IMR-90 (cell line): ENCODE data around the gene KDM4B.

ENCODE experiments used
- BHLHE40 ChIP-seq: fragments of 150-350 bp; IDR thresholded peaks from 2 replicates; pipeline ENCODE4 v1.6.1; 2016; ENCODE audit warnings: mild to moderate bottlenecking, low read depth, low read length
- CEBPB ChIP-seq: IDR thresholded peaks from 2 replicates; pipeline ENCODE4 v1.6.1; 2012; ENCODE audit warnings: low read depth, low read length, improper control_type of control experiment
- CHD1 ChIP-seq: IDR thresholded peaks from 2 replicates; pipeline ENCODE4 v1.6.1; 2012; ENCODE audit warnings: low read depth, low read length, improper control_type of control experiment
- MAFK ChIP-seq: IDR thresholded peaks from 2 replicates; pipeline ENCODE4 v1.6.1; 2012; ENCODE audit warnings: low read depth, low read length, improper control_type of control experiment
- POLR2A ChIP-seq: IDR thresholded peaks from 2 replicates; pipeline ENCODE4 v1.6.1; 2012; ENCODE audit warnings: mild to moderate bottlenecking, low read depth, low read length
- RAD21 ChIP-seq: IDR thresholded peaks from 2 replicates; pipeline ENCODE4 v1.6.1; 2012; ENCODE audit warnings: low read length, improper control_type of control experiment
- RCOR1 ChIP-seq: IDR thresholded peaks from 2 replicates; pipeline ENCODE4 v1.6.1; 2012; ENCODE audit warnings: mild to moderate bottlenecking, low read length, improper control_type of control experiment; ENCODE audit not compliant: insufficient replicate concordance
- RFX5 ChIP-seq: IDR thresholded peaks from 2 replicates; pipeline ENCODE4 v1.8.0; 2012; ENCODE audit warnings: low read depth, mild to moderate bottlenecking, low read length, moderate library complexity
- SMC3 ChIP-seq: fragments of 150-350 bp; IDR thresholded peaks from 2 replicates; pipeline ENCODE4 v1.6.1; 2016; ENCODE audit warnings: low read depth, mild to moderate bottlenecking, antibody characterized with exemption, low read length, moderate library complexity
- USF2 ChIP-seq: fragments of 150-350 bp; IDR thresholded peaks from 2 replicates; pipeline ENCODE4 v1.6.1; 2017; ENCODE audit warnings: mild to moderate bottlenecking, antibody characterized with exemption, low read length, low read depth
- TF ChIP-seq, protein P1 (sequence below): conservative IDR thresholded peaks from 2 replicates; pipeline ENCODE4 v1.5.1; 2012; ENCODE audit warnings: mild to moderate bottlenecking, low read depth, low read length, improper control_type of control experiment

DNA sequence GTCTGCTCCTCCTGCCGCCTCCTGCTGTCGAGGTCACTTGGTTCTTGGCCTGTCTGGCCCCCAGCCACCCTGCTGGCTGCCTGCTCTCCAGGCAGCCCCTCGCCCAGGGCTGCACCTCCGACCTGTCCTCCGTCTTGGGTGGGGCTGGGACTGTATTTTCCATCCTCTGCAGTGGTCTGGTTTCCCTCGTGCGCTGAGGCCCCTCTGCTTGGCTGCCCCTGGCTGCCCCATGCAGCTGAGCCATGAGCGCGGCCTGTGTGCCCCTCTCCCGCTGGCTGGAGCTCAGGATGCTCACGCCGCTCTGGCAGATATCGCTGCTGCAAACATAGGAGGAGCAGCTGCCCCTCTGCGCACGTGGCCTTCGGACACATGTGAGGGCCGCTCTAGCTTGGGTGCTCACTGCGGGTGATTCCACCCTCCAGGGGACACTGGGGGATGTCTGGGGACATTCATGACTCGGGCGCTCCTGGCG lies 45.6 kb upstream of the KDM4B start:
- TF ChIP-seq, protein P1, sequence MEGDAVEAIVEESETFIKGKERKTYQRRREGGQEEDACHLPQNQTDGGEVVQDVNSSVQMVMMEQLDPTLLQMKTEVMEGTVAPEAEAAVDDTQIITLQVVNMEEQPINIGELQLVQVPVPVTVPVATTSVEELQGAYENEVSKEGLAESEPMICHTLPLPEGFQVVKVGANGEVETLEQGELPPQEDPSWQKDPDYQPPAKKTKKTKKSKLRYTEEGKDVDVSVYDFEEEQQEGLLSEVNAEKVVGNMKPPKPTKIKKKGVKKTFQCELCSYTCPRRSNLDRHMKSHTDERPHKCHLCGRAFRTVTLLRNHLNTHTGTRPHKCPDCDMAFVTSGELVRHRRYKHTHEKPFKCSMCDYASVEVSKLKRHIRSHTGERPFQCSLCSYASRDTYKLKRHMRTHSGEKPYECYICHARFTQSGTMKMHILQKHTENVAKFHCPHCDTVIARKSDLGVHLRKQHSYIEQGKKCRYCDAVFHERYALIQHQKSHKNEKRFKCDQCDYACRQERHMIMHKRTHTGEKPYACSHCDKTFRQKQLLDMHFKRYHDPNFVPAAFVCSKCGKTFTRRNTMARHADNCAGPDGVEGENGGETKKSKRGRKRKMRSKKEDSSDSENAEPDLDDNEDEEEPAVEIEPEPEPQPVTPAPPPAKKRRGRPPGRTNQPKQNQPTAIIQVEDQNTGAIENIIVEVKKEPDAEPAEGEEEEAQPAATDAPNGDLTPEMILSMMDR = no peak
- no peak for TF ChIP-seq BHLHE40
- TF ChIP-seq CEBPB = no peak
- no peak for TF ChIP-seq RAD21
- TF ChIP-seq SMC3 = no peak
- TF ChIP-seq POLR2A = no peak
- TF ChIP-seq USF2 = no peak
- TF ChIP-seq MAFK = no peak
- no peak for TF ChIP-seq RFX5
- no peak for TF ChIP-seq CHD1
- TF ChIP-seq RCOR1 = no peak
